HG03520 (cell line): Measurements from ENCODE around the gene CLEC16A.
"Not testable (repeated sequence)": the region's sequence is repeated elsewhere in the genome, so short reads cannot be mapped to it uniquely, and the experiment has no call there.

Experiments
- ATAC-seq: cut with Tn5 transposase; IDR thresholded peaks from one replicate; pipeline ENCODE4 v1.9.1; 2021; ENCODE audit warnings: mild to moderate bottlenecking, moderate library complexity; ENCODE audit not compliant: unreplicated experiment

Gene CLEC16A

DNA sequence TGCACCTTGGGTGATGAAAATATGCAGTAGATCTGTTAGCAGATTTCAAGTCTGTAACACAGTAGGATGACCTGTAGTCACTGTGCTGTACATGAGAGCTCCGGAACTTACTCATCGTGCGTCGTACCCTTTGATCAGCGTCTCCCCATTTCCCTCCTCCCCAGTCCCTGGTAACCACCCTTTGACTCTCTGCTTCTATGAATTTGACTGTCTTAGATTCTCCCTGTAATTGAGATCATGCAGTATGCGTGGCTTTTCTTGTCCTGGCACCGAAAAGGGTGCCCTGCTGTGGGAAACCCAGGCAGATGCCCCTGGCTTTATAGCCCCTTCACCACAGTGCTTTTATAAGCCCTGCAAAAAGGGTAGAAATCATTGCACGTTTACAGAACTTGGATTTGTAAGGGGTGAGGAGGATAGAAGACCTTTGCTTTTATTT, 20.5 kb downstream of the CLEC16A start:
- peak; percentile 51 for ATAC-seq

DNA sequence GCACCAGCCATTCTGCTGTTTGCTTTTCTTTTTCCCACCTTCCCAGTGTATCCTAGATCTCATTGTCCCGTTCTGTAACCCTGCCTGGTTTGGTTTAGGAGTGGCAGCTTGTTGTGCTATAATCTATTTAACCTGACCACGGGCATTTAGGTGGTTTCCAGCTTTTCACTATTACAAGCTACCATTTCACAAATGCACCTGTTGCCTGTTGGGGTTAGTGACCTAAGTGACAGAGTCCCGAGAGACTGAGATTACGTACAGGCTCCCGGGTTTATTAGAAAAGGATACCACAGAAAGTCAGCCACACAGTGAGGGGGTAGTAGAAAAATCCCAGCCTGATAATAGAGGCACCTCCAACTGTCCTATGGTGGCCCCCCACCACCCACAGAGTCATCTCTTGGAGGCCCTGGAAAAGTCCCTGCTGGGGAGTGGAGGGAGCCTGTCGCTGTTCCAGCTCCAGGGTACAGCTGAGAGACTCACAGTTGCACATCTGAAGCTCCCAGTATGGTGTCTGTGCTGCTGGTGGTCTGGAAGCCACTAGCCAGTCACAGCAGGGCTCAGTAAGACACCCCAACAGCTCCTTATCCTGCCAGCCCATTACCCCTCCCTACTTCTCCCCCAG, 21.2 kb downstream of the CLEC16A start:
- peak; percentile 53 for ATAC-seq

DNA sequence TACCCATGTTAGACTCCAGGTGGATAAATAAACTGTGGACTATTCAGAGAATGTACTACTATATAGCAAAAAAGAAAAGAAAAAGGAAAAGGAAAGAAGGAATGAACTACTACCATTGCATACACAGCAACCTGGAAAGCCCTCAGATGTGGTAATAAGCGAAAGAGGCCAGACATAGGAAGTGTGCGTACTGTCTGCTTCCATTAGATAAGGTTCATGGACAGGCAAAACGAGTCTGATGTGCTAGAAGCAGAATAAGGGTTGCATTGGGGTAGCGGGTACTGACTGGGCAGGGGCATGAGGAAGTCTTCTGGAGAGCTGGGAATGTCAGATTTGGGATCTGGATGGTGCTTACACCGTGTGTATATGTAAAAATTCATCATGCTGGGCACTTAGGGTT, 21.8 kb downstream of the CLEC16A start:
- ATAC-seq = no peak

DNA sequence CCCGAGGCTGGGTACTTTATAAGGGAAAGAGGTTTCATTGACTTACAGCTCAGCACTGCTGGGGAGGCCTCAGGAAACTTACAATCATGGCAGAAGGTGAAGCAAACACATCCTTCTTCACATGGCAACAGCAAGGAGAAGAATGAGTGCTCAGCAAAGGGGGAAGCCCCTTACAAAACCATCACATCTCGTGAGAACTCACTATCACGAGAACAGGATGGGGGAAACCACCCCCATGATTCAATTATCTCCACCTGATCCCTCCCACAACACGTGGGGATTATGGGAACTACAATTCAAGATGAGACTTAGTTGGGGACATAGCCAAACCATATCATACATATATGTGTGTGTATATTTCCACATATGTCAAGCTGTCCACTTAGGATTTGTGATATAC, 22.2 kb downstream of the CLEC16A start:
- not testable (repeated sequence) for ATAC-seq

DNA sequence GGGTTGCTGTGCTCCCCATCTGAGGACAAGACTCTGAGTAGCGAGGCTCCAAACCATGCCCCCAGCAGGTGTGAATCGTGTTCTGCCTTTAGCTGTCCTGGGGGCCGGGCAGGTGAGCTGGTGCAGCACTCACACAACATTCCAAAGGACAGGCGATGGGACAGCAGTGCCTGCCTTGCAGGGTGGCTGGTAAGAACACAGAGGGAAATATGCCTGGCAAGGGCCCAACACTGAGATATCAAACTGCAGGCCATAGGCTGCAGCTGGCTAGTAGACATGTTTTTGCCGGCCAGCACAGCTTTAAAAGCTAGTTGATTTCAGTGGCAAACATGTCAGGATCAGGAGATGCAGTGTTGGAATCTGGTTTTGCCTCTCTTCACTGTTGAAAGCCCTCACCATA, 23.6 kb downstream of the CLEC16A start:
- no peak for ATAC-seq

DNA sequence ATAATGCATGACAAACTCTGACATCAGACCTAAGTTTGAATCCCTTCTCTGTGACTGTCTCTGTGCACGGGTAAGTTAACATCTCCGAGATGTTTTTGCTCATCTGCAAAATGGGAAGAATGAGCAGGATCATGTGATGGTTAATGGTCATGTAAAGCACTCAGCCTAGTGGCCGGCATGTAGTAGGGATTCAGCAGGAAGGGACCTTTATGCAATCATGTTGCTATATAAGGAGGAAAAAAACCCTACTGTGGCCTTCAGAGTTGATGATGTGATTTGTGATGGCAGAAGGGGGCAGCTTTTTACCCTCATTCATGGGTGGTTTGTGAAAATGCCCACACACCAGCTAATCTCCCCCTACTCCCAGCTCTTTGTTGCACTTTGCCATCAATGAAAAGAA, 24.1 kb downstream of the CLEC16A start:
- no peak for ATAC-seq

DNA sequence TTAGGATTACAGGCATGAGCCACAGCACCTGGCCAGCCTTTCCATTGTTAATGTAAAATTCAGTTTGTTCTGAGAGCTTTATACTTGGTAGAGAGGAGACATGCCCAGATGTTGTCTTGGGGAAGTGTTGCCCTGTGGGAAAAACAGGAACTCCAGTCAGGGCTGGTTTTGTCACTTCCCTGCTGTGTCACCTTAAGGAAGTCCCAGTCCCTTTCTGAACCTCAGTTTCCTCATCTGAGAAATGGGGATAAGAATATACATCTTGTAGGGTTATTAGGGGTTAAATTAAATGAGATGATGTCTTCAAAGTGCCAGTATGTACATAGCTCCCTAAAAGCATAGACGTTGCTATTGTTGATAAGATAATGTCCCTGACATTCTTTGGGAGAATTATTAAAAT, 25.3 kb downstream of the CLEC16A start:
- ATAC-seq = no peak

DNA sequence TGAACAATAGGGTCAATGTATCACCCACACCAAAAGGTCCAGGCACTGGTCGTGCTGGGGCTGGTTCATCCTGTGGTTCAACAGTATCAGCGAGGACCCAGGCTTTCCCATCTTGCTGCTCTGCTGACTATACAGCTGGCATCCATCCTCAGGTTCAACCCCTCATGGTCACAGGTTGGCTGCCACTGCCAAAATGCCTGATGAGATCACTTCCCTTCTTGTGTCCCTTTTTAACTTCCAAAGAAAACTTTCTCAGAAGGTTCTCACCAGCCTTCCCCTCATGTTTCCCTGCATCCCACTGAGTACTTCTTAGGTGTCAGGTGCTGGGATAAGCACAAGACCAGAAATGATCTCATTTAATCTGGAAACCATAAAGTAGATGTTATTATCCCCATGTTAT, 25.7 kb downstream of the CLEC16A start:
- ATAC-seq = no peak

DNA sequence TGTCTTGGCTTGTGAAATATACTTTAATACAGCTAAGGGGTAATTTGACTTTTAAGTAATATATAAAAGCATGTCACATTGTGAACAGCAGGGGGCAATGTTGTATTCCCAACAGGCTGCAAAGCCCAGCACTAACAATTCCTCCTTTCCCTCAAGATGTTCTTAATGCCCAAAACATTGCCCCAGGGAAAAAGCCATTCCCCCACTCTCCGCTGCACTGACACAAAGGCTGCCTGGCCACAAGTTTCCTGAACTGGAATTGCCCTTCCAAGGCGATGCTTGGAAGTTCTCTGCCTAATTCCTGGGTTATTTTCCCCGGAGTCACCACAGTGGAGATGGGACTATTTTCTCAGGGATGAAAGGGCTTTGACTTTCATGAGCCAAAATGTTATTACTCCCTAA, 27.2 kb downstream of the CLEC16A start:
- ATAC-seq = no peak

DNA sequence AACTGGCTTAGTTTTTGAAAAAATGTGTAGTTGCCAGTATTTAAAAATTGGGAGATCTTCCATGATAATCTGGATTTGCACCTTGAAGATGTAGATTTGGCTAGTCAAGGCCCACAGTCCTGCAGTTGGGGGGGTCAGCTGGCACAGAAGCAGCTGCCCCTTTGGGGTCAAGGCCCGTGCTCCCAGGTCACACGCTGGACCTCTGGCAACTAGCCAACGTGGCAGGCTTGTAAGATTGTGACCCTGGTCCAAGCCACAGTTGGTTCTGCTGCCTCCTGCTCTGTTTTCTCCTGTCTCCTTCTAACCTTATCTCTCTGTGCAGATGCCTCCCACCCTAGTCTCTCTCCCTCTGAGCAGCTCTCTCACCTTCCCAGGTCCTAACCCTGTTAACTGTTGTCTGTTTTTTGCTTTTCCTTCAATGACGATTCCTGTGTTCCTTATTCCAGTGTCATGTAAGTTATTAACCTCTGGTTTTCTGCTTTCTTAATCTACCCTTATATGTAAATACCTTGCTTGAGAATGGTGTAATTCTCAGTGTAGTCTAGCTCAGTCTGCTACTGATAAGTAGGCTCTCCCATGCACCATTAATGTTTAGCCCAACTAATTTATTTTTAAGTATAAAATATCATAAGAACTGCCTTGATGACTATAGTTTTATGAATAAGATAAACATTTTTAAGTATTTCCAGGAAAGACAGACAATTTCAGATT, 27.9 kb downstream of the CLEC16A start:
- no peak for ATAC-seq

DNA sequence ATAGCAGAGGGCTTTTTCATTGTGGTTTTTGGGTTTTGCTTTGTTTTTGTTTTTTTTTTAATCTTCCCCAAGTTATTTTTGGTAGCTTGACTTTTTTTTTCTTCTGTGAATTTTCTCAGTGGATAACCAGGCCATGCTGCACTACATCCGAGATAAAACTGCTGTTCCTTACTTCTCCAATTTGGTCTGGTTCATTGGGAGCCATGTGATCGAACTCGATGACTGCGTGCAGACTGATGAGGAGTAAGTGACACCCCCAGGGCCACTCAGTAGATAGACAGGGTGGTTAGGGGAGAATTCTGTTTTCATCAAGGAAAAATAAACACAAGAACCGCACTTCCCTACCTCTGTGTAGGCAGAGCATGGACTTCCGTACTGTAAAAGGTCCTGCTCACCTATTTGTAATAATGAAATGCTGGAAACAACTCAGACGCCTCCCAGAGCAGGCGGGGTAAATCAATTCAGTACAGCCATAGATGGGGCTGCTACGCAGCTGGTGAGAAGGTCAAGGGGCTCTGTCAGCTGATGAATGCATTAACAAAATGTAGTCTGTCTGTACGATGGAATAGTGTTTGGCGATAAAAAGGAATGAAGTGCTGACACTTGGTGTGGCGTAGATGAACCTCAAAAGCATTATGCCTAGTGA, 28.6 kb downstream of the CLEC16A start:
- ATAC-seq = no peak

DNA sequence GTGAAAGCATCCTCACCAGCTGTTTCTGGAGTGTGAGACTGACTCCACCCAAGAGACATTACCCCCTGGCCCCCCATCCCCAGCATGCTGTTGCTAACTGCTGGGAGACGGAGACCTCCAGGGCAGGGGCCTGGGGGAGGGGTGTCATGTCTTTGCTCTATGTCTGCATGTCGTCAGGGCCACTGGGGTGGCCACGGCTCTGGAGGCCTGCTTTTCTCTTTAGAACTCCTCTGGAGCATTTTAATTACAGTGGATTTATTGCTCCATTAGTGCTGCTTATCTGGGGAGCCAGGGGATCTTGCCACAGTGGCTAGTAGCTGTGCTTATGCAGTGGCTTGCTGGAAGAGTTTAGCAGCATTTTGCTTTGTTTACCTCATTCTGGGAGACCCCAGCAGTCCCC, 32.3 kb downstream of the CLEC16A start:
- ATAC-seq = no peak

DNA sequence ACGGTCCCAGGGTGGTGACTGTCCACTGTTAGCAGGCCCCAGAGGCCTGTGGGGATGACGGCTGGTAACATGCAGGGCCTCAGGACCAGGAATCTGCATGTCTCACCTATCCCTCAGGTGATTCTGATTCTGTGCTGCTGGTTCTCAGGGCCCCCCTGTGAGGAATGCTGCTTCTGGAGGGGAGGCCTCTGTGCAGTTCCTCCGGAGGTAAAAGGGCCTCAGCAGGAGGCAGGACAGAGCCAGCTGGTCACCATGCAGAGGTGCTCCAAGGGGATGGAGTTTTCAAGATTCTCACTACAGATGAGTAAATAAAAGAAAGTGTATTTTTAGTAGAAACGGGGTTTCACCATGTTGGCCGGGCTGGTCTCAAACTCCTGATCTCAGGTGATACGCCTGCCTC, 33.8 kb downstream of the CLEC16A start:
- ATAC-seq = no peak

DNA sequence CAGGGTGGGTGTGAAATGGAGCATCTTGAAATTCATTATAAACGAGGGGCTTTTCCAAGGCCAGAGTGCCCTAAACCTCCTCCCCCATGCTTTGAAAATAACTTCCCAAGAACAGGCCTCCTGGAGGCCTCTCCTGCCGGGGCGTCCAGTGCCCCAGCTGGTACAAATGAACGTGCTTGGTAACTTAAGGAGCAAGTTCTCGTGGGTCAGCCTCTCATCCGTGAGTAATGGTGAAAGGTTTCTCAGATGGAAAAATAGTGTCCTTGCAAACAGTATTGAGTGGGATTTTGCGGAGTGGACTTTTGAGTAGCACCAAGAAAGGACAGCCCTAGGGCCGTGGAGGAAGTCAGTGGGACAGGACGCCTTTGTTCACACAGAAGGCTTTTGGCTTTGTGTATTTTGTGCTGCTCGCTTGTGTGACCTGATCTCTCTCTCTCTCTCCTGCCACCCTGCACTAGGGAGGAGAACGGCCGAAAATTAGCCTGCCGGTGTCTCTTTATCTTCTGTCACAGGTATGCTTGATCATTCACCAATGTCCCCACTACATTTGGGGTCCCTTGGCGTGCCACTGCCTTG, 34.6 kb downstream of the CLEC16A start:
- no peak for ATAC-seq

DNA sequence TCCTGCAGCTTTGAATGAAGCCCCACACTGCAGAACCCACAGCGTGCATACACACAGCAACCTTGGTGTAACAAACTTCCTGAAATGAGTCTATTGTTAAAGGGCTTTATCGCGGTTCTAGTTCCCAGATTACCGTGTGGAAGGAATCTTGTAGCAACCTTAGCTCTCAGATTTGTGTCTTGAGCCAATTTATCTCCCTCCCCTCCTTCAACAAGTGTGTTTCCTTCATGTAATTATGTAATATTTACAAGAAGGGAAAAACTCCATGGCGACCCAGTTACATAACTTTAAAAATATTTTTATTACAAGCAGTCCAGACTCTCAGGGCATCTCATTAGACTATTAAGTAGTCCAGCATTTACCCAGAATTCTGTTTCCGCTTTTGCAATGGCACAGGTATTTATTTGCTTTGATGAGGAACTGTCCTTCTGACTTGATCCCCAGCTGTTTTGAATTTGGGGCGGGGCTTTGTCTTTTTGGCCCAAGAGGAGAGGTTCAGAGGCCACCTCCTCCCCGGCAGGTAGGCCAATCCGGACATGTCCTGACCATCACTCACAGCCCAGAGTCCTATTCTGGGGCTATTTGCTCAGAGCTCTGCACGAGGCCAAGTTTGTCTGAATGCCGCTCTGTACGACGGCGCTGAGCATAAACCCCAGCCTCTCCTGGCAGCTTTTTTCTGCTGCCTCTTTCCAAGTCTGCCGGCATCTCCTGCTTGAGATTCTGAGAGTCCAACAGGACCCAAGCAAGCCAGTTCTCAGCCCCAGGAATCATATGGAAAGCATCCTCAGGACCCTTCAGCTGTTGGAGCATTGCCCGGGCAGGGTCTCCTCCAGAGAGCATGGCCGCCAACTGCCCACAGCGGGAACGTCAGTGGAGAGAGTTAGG, 35.6 kb downstream of the CLEC16A start:
- ATAC-seq = no peak

DNA sequence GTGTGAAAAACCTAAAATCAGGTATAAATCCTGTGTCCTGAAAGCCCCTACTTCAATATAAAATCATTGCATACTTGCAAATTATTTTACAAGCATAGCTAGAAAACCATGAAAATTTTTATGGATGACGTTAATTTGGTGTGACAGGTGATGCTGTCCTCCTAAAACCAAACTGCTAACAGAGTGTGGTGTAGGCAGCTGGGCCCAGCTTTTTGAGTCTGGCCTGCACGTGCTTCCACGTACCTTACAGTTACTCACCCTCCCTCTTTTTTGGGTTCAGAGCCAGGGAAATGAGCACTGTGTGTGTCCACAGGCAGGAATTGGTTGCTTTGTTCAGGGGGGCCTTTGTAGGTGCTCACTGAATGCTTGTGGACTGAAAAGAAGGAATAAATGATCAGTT, 36.4 kb downstream of the CLEC16A start:
- no peak for ATAC-seq

DNA sequence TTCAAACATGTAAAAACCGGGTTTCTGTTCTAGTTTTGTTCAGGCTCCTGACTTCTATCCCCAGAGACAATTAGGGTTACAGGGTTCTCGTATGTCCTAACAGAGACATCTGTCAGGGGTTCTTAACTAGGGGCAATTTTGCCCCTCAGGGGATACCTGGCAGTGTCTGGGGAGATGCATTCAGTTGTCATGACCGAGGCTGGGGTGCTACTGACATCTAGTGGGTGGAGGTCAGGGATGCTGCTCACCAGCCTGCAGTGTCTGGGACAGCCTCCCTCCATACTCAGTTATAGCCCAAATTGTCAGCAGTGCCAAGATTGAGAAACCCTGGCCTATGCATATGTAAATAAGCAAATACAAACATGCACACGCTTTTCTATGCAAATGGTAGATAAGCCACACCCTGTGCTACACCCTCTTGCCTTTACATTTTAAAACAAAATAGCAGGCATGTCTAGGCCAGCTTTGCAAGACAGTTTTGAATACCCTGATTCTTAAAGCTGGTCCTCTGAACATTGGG, 37.4 kb downstream of the CLEC16A start:
- no peak for ATAC-seq

DNA sequence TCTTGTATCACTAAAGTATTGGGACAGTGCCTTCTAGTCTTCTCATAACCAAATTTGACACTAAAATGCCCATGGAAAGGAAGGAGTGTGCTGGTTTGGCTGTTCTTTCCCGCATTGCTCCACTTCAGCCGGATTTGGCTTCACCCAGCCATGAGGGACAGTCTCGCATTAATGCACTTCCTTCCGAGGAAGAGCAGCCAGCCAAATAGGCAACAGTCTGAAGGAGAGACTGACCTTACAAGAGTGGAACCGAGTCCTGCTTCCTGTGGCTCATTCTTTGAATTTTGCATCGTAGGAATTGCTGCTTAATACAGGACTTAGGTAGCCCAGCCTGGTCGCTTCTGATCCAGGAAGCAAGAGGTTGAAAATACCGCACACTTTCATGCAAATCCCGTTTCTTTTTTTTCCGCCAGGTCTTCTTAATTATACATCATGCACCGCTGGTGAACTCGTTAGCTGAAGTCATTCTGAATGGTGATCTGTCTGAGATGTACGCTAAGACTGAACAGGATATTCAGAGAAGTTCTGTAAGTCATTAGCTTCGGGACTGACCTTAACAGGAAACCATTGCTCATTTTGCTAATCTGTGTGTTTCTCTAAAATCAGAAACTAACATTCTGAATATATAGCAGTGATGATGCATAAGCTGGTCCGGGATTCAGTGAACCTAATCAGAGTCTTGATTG, 38.2 kb downstream of the CLEC16A start:
- ATAC-seq = no peak

DNA sequence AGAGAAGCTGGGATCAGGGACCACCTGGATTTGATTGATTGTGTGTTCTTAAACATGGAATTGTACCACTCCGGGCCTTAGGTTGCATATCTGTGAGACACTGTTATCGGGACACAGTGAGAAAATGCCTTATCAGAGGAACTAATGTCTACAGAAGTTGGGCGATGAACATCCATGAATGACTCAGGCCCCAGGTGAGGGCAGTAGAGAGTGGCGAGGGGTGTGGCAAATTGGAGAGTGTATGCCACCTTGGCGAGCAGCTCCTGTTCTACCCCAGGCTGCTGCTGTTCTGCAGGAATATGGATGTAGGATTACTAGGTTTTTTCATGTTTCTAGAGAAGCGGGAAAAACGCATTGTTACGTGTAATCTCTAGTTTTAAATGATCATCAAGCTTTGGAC, 38.8 kb downstream of the CLEC16A start:
- peak; percentile 23 for ATAC-seq

DNA sequence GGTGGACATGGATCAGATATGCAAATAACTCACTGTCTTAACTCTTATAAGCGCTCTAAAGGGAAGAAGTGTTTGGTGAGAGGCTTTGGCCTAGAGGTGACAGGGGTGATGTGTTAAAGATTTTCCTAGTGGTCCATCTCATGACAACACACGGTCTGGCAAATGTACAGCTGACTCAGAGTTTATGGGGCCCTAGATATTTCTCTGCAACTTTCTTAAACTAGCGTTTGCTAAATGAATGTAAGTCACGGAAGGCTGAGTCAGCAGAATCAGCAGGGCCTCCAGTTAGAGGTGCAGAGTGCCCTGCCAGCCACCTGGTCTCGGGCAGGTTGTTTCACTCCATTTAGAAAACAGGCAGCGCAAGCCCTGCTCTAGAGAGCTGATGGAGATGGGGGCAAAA, 40.1 kb downstream of the CLEC16A start:
- no peak for ATAC-seq
